Stimulated activated naive B cell treated with anti-CD40 and anti-IgM and Interleukin-4, amounts not matched to agents 10 μg/mL and 1 μg/mL and 100 μg/mL, for 72 hours (primary cell): ENCODE results near the gene C5.

Source experiments
- ATAC-seq, 2 donors: fragments of 150-1000 bp; cut with Tn5 transposase; replicated peaks; 2 replicates each; pipeline ENCODE4 v1.10.0; 2021; ENCODE audit warnings: moderate library complexity in 1 of 2
- DNase-seq: peaks from one replicate; pipeline ENCODE4 v3.0.0; 2021
- H3K27ac Mint-ChIP-seq: one replicate; pipeline ENCODE4 v1.8.0; 2022; ENCODE audit warnings: mild to moderate bottlenecking, mixed read lengths
- H3K27me3 Mint-ChIP-seq, 2 donors: one replicate each; pipeline ENCODE4 v1.8.0; 2022; ENCODE audit warnings: mixed read lengths in 2 of 2
- H3K36me3 Mint-ChIP-seq, 2 donors: one replicate each; pipeline ENCODE4 v1.8.0; 2022; ENCODE audit warnings: mixed read lengths in 2 of 2, mild to moderate bottlenecking in 1 of 2
- H3K4me1 Mint-ChIP-seq, 2 donors: one replicate each; pipeline ENCODE4 v1.8.0; 2022; ENCODE audit warnings: mixed read lengths in 2 of 2, mild to moderate bottlenecking in 1 of 2
- H3K4me3 Mint-ChIP-seq, 2 donors: one replicate each; pipeline ENCODE4 v1.8.0; 2022; ENCODE audit warnings: mild to moderate bottlenecking in 2 of 2, mixed read lengths in 2 of 2, moderate library complexity in 1 of 2
- H3K9me3 Mint-ChIP-seq, 2 donors: one replicate each; pipeline ENCODE4 v1.8.0; 2022; ENCODE audit warnings: mixed read lengths in 2 of 2, mild to moderate bottlenecking in 1 of 2

The C5 gene

DNA sequence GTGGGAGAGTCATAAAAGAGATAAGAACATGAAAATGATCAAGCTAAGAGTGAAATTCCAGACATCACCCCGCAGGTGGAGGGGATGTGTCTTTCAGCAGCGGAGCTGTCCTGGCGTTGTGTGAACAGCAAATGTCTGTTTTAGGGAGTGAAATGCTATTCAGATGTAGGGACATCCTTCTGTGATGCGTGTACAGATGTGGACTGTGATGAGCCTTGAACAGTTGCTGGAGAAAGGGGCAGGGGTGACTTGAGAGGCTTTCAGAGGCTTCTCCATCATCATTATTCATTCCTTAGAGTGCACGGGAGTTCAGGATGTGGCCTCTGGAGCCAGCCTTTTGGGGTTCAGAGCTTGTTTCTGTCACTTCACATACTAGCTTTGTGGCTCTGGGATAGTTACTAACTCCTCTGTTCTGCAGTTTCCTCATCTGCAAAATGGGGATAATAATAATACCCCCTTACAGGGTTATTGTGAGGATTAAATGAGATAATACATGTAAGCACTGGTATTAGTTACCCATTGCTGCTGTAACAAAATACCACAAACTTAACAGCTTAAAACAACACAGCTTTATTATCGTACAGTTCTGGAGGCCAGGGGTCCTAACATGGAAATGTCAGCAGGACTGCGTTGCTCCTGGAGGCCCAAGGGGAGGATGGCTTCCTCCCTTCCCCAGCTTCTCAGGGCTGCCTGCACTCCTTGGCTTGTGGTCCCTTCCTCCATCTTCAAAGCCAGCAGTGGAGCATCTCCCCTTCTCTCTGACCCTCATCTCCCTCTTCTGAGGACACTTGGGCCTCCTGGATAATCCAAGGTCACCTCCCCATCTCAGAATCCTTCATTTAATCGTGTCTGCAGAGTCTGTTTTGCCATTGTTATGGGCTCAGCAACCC is 132.8 kb downstream of the C5 start:
- peak overlapping the region; percentile 86 for H3K27ac Mint-ChIP-seq
- DNase-seq: no peak
- H3K9me3 Mint-ChIP-seq: peaks cover 0 to 2% of the 10 kb centered on the region in 2 donors
- H3K4me1 Mint-ChIP-seq: peaks cover 70 to 90% of the 10 kb centered on the region in 2 donors
- peaks cover 78 to 88% of the 10 kb centered on the region in 2 donors for H3K36me3 Mint-ChIP-seq
- peak overlapping the region; percentile 46 to 75 for H3K4me3 Mint-ChIP-seq
- H3K27me3 Mint-ChIP-seq: no peaks in the 10 kb centered on the region
- ATAC-seq: no peak

DNA sequence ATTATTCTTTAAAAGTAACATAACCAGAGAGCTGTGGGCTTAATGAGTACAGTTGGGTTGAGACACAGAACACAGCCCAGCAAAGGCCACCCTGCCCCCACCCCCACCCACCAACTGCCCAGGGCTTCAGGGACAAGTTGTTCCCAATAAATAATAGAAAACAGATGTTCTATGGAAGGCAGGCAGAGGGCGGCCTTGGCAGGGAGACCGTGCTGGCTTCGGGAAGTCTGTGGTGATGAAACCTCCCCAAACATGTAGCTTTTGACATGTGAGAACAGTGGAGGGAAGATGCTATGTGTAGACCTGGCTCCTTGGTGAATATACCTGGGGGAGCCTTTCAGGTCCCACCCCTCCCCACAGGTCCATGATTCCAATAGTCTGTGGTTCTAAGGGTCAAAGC is 133.5 kb downstream of the C5 start:
- Mint-ChIP-seq H3K27ac (peak overlapping the region; percentile 86), H3K4me1 (peaks cover 71 to 90% of the 10 kb centered on the region in 2 donors), H3K9me3 (peaks cover 0 to 2% of the 10 kb centered on the region in 2 donors), H3K27me3 (no peaks in the 10 kb centered on the region), H3K4me3 (peak overlapping the region; percentile 46 to 75), H3K36me3 (peaks cover 78 to 89% of the 10 kb centered on the region in 2 donors)
- DNase-seq: no peak
- no peak for ATAC-seq

DNA sequence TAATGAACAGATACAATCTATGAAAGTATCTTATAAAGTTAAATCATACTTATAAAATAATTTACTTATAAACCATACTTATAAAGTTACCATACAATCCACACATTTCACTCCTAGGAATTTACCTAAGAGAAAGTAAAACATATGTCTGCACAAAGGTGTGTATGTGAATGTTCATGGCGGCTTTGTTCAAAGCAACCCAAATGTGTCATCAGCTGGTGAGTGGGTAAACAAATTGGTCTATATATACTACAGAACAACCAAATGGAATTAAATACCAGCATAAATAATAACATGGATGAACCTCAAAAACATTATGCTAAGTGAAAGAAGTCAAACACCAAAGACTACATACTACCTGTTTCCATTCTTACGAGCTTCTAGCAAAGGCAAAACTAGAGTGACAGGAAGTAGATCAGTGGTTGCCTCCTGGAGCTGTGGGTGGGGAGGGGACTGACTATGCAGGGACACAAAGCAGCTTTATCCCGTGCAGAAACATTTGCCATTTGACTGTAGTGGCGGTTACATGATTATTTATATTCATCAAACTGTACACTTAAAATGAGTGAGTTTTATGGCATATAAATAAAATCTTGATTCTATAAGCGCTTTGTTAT is 134.1 kb downstream of the C5 start:
- no peak for DNase-seq

GRCh38 chr9:120914953-120915352 is 135.1 kb downstream of the C5 start:
- peaks cover 79 to 90% of the 10 kb centered on the region in 2 donors for H3K36me3 Mint-ChIP-seq
- no peaks in the 10 kb centered on the region for H3K27me3 Mint-ChIP-seq
- peak overlapping the region; percentile 80 for H3K27ac Mint-ChIP-seq
- DNase-seq (no peak), ATAC-seq (no peak)
- H3K4me1 Mint-ChIP-seq: peaks cover 68 to 90% of the 10 kb centered on the region in 2 donors
- H3K4me3 Mint-ChIP-seq: peak overlapping the region in 1 of 2 donors; percentile 35
- peaks cover 0 to 2% of the 10 kb centered on the region in 2 donors for H3K9me3 Mint-ChIP-seq

More for the DNA sequence above, 134.1 kb downstream of the C5 start:
- no peak overlapping the region for H3K27ac Mint-ChIP-seq
- H3K27me3 Mint-ChIP-seq: no peaks in the 10 kb centered on the region
- H3K36me3 Mint-ChIP-seq: peaks cover 78 to 90% of the 10 kb centered on the region in 2 donors
- H3K4me3 Mint-ChIP-seq: peak overlapping the region in 1 of 2 donors; percentile 22
- ATAC-seq: peak; percentile 41 to 54
- peaks cover 0 to 2% of the 10 kb centered on the region in 2 donors for H3K9me3 Mint-ChIP-seq
- H3K4me1 Mint-ChIP-seq: peaks cover 72 to 90% of the 10 kb centered on the region in 2 donors

DNA sequence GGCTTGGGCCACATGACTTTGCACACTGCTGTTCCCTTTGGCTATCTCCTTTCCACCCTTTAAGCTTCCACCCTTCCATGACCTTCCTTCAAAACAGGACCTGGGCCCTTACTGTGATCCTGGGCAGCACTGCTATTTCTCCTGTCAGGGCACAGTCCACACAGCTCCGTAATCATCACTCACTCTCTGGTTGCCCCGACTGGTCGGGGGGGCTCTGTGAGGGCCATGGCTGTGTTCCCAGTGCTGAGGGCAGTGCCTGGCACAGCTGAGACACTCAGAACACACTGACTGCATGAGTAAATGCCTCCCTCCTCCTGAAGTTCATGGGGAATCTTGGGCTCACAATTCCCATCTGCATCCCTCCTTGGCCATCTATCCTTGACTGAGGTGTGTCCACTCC is 135.7 kb downstream of the C5 start:
- Mint-ChIP-seq H3K4me3 (no peak overlapping the region), H3K36me3 (peaks cover 77 to 90% of the 10 kb centered on the region in 2 donors), H3K27me3 (no peaks in the 10 kb centered on the region), H3K27ac (peak overlapping the region; percentile 80), H3K9me3 (peaks cover 0 to 2% of the 10 kb centered on the region in 2 donors), H3K4me1 (peaks cover 68 to 90% of the 10 kb centered on the region in 2 donors)
- DNase-seq (no peak), ATAC-seq (no peak)

GRCh38 chr9:120913647-120914264 is 136.3 kb downstream of the C5 start:
- Mint-ChIP-seq H3K4me1 (peaks cover 72 to 90% of the 10 kb centered on the region in 2 donors), H3K27ac (peak overlapping the region; percentile 84), H3K36me3 (peaks cover 77 to 90% of the 10 kb centered on the region in 2 donors), H3K9me3 (peaks cover 0 to 2% of the 10 kb centered on the region in 2 donors), H3K4me3 (peak overlapping the region; percentile 9 to 32), H3K27me3 (no peaks in the 10 kb centered on the region)
- no peak for DNase-seq
- peak in 1 of 2 donors; percentile 21 for ATAC-seq

DNA sequence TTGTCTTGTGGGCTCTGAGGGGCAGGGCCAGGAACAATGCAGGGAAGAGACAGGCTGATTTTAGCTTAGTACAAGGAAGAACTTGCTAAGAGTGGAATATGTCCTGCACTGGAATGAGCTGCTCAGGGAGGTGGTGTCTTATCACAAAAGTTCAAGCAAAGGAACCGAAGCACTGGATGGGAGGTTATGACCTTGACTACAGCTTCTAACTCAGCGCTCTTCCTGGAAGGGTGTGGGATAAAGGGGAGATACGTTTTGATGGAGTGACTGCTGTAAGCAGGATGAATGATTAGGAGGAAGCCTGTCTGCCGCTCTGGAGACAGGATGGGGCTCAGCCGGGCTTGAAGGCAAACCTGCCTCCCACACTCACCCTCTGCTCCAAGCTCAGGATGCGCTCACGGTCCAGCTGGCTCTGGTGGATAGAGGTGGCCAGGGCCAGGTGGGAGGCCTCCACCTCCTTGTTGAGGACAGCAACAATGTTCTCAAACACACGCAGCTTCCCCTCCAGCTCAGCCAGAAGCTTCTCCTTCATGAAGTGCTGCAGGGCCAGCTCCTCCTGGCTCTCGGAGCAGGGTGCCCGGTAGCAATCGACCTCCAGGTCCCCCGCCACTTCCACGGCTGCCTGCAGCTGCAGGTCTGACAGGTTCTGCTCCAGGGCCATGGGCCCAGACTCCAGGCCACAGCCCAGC is 137.0 kb downstream of the C5 start:
- DNase-seq (no peak), ATAC-seq (no peak)
- peak overlapping the region; percentile 31 to 63 for H3K4me3 Mint-ChIP-seq
- peaks cover 67 to 86% of the 10 kb centered on the region in 2 donors for H3K4me1 Mint-ChIP-seq
- peaks cover 0 to 2% of the 10 kb centered on the region in 2 donors for H3K9me3 Mint-ChIP-seq
- H3K27ac Mint-ChIP-seq: peak overlapping the region; percentile 90
- peaks cover 73 to 84% of the 10 kb centered on the region in 2 donors for H3K36me3 Mint-ChIP-seq
- no peaks in the 10 kb centered on the region for H3K27me3 Mint-ChIP-seq

DNA sequence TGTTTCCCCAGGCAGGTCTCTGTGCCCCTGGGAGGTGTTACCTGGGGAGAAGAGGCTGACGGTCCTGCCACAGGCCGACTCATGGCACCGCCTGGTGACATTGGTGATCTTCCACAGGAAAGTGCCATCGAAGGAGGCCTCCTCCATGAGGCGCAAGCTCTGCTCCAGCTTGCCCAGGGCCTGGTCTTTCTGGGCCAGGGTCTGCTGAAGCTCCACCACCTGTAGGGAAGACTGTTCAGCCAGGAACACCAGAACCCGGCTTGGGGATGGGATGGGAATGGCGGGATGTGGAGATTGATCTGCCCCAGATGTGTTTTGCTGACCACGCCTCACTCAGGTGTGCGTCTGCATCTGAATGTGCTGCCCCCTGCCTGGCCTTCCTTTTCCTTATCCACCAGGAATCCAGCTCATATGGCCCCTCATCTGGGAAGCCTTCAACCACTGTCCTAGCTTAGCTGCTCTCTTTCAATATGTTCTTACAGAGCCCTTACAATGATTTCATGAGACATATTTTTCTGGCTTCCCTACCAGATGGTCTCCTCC is 138.7 kb downstream of the C5 start:
- Mint-ChIP-seq H3K4me3 (peak overlapping the region; percentile 6 to 47), H3K9me3 (no peaks in the 10 kb centered on the region), H3K4me1 (peaks cover 68 to 87% of the 10 kb centered on the region in 2 donors), H3K27me3 (no peaks in the 10 kb centered on the region), H3K27ac (peak overlapping the region; percentile 80), H3K36me3 (peaks cover 74 to 84% of the 10 kb centered on the region in 2 donors)
- no peak for DNase-seq
- no peak for ATAC-seq

DNA sequence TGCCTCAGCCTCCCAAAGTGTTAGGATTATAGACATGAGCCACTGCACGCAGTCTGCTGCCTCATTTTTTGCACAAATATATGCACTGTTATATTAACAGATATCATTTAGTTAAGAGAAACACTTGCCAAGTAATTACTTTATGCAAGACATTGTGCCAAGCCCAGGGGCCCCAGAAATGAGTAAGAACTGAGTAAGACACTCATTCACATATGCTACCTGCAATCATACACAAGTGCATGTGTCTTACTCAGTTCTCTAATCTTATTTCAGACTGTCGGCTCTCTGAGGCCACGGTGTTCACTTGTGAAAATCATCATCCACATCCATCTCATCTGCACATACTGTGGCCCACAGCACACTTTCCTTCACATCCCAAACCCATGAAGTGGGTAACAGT is 139.4 kb downstream of the C5 start:
- H3K9me3 Mint-ChIP-seq: no peaks in the 10 kb centered on the region
- H3K4me1 Mint-ChIP-seq: peaks cover 70 to 88% of the 10 kb centered on the region in 2 donors
- ATAC-seq (peak; percentile 20 to 37), DNase-seq (no peak)
- H3K27me3 Mint-ChIP-seq: no peaks in the 10 kb centered on the region
- peak overlapping the region; percentile 80 for H3K27ac Mint-ChIP-seq
- H3K36me3 Mint-ChIP-seq: peaks cover 75 to 86% of the 10 kb centered on the region in 2 donors
- H3K4me3 Mint-ChIP-seq: peak overlapping the region; percentile 41 to 47

DNA sequence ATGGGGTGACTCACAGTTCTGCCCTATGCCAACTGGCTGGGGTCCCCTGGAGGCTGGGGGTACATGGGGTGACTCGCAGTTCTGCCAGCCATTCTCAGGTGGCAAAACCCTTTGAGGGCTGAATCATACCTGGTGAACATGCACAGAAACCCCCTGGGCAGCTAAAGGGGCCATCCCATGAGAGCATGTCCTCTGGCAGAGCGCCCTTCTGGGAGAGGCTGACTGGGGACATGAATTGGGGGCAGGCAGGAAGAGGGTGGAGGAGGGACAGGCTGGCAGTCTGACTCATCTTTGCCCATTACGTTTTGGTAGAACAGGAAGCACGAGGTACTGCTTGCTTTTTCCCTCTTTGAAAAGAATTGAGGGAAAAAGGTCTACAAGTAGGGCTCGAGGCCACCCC is 140.2 kb downstream of the C5 start:
- Mint-ChIP-seq H3K4me3 (no peak overlapping the region), H3K27ac (peak overlapping the region; percentile 89), H3K36me3 (peaks cover 77 to 92% of the 10 kb centered on the region in 2 donors), H3K27me3 (no peaks in the 10 kb centered on the region), H3K4me1 (peaks cover 76 to 93% of the 10 kb centered on the region in 2 donors), H3K9me3 (no peaks in the 10 kb centered on the region)
- ATAC-seq: peak; percentile 53 to 64
- DNase-seq: no peak

DNA sequence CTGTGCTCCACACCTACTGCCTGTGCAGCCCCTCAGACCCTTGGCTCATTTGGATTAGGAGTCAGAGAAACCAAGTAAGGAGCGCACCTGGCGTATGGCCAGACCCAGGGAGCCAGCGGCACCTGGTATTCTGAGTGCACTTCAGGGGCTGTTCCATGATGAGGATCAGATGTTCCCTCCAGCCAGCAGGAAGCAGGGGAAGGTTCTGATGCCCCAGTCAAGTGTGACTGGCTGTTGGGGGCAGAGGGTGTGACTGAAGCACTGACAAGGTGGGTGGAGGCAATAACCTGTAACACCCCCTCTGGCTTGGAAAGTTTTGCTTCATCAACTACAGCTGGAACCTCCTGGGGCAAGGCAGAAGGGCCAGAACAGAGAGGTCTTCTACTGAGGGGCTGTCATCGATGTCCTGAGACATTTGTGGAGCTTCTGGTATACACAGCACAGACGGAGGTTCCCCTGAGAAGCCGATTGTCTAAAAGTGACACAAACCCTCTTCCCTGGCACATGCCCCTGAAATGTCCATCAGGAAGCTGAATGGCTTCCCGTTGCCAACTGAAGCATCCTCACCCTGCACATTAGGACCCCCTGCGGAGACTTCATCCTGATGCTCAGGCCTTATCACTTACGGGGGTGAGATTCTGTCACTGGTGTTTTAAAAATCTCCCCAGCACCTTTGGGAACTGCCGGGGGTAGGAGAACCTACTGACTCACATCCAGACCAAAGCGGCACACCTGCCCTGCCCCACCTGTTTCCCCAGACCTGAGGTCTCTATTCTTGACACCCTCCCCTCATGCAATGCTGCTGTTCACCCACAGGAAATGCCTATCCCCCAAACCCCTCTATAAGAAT is 144.5 kb downstream of the C5 start:
- Mint-ChIP-seq H3K4me1 (peaks cover 70 to 93% of the 10 kb centered on the region in 2 donors), H3K4me3 (peak overlapping the region; percentile 32 to 46), H3K27me3 (no peaks in the 10 kb centered on the region), H3K27ac (peak overlapping the region; percentile 91), H3K36me3 (peaks cover 68 to 86% of the 10 kb centered on the region in 2 donors), H3K9me3 (no peaks in the 10 kb centered on the region)
- no peak for DNase-seq
- peak; percentile 24 to 37 for ATAC-seq

- Mint-ChIP-seq H3K27me3 (no peaks in the 10 kb centered on the region), H3K4me3 (peak overlapping the region; percentile 28 to 46), H3K36me3 (peaks cover 65 to 84% of the 10 kb centered on the region in 2 donors), H3K27ac (peak overlapping the region; percentile 91), H3K4me1 (peaks cover 69 to 93% of the 10 kb centered on the region in 2 donors), H3K9me3 (no peaks in the 10 kb centered on the region)
- ATAC-seq (no peak), DNase-seq (no peak)
Measured at GRCh38 chr9:120904978-120905301, 145.1 kb downstream of the C5 start.
